ENCODE results near the gene PDGFRA.

- no peak for TF ChIP-seq POLR2AphosphoS5 (IDR thresholded peaks at IDR 0.05; ENCODE audit: low read depth, low read length)
- TF ChIP-seq REST (IDR thresholded peaks at IDR 0.05; ENCODE audit: insufficient read depth in 1 of 2, low read depth in 2 of 2, low read length in 2 of 2) = no peak
- no peak for TF ChIP-seq TAF1 (IDR thresholded peaks at IDR 0.05; ENCODE audit: borderline replicate concordance, insufficient read depth, low read length)
Measured at GRCh38 chr4:54233277-54233696, 4.2 kb downstream of the PDGFRA start.

Data from PFSK-1 (cell line).